HepG2 (cell line): ENCODE data around the gene SLC26A4. TPM values are rescaled to one million over a fixed set of nuclear protein-coding genes. Genes with fewer than 3 reads are reported as not detected.

Source experiments
- BCL6 ChIP-seq: IDR thresholded peaks from 2 replicates; pipeline ENCODE4 v1.6.1; 2016; ENCODE audit warnings: missing genetic modification reagents, missing compliant biosample characterization
- IKZF5 ChIP-seq: IDR thresholded peaks from 2 replicates; pipeline ENCODE4 v1.6.1; 2018; ENCODE audit warnings: missing genetic modification reagents, mild to moderate bottlenecking, missing compliant biosample characterization
- KLF12 ChIP-seq: sonication (generic); formaldehyde crosslinking; IDR thresholded peaks from 2 replicates; pipeline ENCODE4 v1.4.0; 2020; ENCODE audit warnings: missing genetic modification reagents, borderline replicate concordance
- KMT2B ChIP-seq: IDR thresholded peaks from 2 replicates; pipeline ENCODE4 v1.6.1; 2016; ENCODE audit warnings: missing genetic modification reagents, missing compliant biosample characterization
- MAFG ChIP-seq: sonication (generic); formaldehyde crosslinking; IDR thresholded peaks from 2 replicates; pipeline ENCODE4 v1.5.1; 2020; ENCODE audit warnings: mild to moderate bottlenecking, missing genetic modification reagents
- MEIS1 ChIP-seq: sonication (generic); formaldehyde crosslinking; IDR thresholded peaks from 2 replicates; pipeline ENCODE4 v1.9.0; 2021; ENCODE audit warnings: mild to moderate bottlenecking, missing genetic modification reagents, moderate library complexity, borderline replicate concordance
- MYC ChIP-seq: sonication (generic); formaldehyde crosslinking; IDR thresholded peaks from 2 replicates; pipeline ENCODE4 v1.9.0; 2021; ENCODE audit warnings: missing genetic modification reagents, borderline replicate concordance
- NCOA2 ChIP-seq: sonication (generic); formaldehyde crosslinking; IDR thresholded peaks from 2 replicates; pipeline ENCODE4 v1.8.0; 2022; ENCODE audit warnings: inconsistent platforms
- NFIB ChIP-seq: sonication (generic); formaldehyde crosslinking; IDR thresholded peaks from 2 replicates; pipeline ENCODE4 v1.9.0; 2021; ENCODE audit warnings: missing genetic modification reagents, mild to moderate bottlenecking, borderline replicate concordance
- NFYB ChIP-seq: sonication (generic); formaldehyde crosslinking; IDR thresholded peaks from 2 replicates; pipeline ENCODE4 v1.4.0; 2020; ENCODE audit warnings: missing genetic modification reagents
- POLR2G ChIP-seq: fragments of 200-400 bp; formaldehyde crosslinking; IDR thresholded peaks from 2 replicates; pipeline ENCODE4 v1.6.1; 2018; ENCODE audit warnings: mild to moderate bottlenecking, low read depth, low read length, moderate library complexity
- SAFB2 ChIP-seq: sonication (generic); formaldehyde crosslinking; IDR thresholded peaks from 2 replicates; pipeline ENCODE4 v1.5.1; 2020; ENCODE audit warnings: missing genetic modification reagents, low read depth, mild to moderate bottlenecking, borderline replicate concordance
- SP140L ChIP-seq: sonication (generic); formaldehyde crosslinking; IDR thresholded peaks from 2 replicates; pipeline ENCODE4 v1.4.0; 2020; ENCODE audit warnings: missing genetic modification reagents, borderline replicate concordance
- TEF ChIP-seq: sonication (generic); formaldehyde crosslinking; IDR thresholded peaks from 2 replicates; pipeline ENCODE4 v1.5.0; 2020; ENCODE audit warnings: missing genetic modification reagents
- TFDP2 ChIP-seq: sonication (generic); formaldehyde crosslinking; IDR thresholded peaks from 2 replicates; pipeline ENCODE4 v1.4.0; 2020; ENCODE audit warnings: missing genetic modification reagents
- YEATS2 ChIP-seq: sonication (generic); formaldehyde crosslinking; IDR thresholded peaks from 2 replicates; pipeline ENCODE4 v1.4.0; 2020; ENCODE audit warnings: missing genetic modification reagents, borderline replicate concordance
- ZNF234 ChIP-seq: sonication (generic); formaldehyde crosslinking; conservative IDR thresholded peaks from 2 replicates; pipeline ENCODE4 v1.5.1; 2020; ENCODE audit warnings: mild to moderate bottlenecking, missing genetic modification reagents
- ZNF24 ChIP-seq: fragments of 450-650 bp; IDR thresholded peaks from 2 replicates; pipeline ENCODE4 v1.6.1; 2017; ENCODE audit warnings: antibody characterized with exemption, mild to moderate bottlenecking
- ZNF256 ChIP-seq: sonication (generic); formaldehyde crosslinking; conservative IDR thresholded peaks from 2 replicates; pipeline ENCODE4 v1.4.0; 2020; ENCODE audit warnings: missing genetic modification reagents
- ZNF326 ChIP-seq: sonication (generic); formaldehyde crosslinking; IDR thresholded peaks from 2 replicates; pipeline ENCODE4 v1.4.0; 2020; ENCODE audit warnings: missing genetic modification reagents, borderline replicate concordance
- ZNF34 ChIP-seq: sonication (generic); formaldehyde crosslinking; IDR thresholded peaks from 2 replicates; pipeline ENCODE4 v1.4.0; 2020; ENCODE audit warnings: mild to moderate bottlenecking, missing genetic modification reagents, borderline replicate concordance
- ZNF597 ChIP-seq: sonication (generic); formaldehyde crosslinking; IDR thresholded peaks from 2 replicates; pipeline ENCODE4 v1.5.0; 2020; ENCODE audit warnings: missing genetic modification reagents
- ZNF720 ChIP-seq: sonication (generic); formaldehyde crosslinking; IDR thresholded peaks from 2 replicates; pipeline ENCODE4 v1.4.0; 2020; ENCODE audit warnings: missing genetic modification reagents
- ZNF891 ChIP-seq: sonication (generic); formaldehyde crosslinking; IDR thresholded peaks from 2 replicates; pipeline ENCODE4 v1.5.0; 2020; ENCODE audit warnings: mild to moderate bottlenecking, missing genetic modification reagents
- ZSCAN5A ChIP-seq: sonication (generic); formaldehyde crosslinking; IDR thresholded peaks from 2 replicates; pipeline ENCODE4 v1.8.0; 2022; ENCODE audit warnings: mild to moderate bottlenecking, missing genetic modification reagents, borderline replicate concordance
- polyA plus RNA-seq, 8 experiments: library from polyadenylated mRNA; depleted of rRNA in 3 of 8; stranded (reverse) in 7 of 8; unstranded in 1 of 8; fragments of >200 nt; fragmentation: Illumina TruSeq in 4 of 8; extraction: Trizol in 4 of 8; gene quantifications; 2 replicates each; pipeline versions ENCODE4 v1.2.1 to v1.2.3, GENCODE V29; 2011 to 2016; ENCODE audit warnings: low read depth in 4 of 8, missing spikeins in 1 of 8, mixed read lengths in 1 of 8; ENCODE audit not compliant: insufficient read depth in 1 of 8
- total RNA-seq, 5 experiments: library from RNA; depleted of rRNA; stranded (reverse); fragments of >200 nt; fragmentation: Illumina TruSeq; extraction: Trizol; gene quantifications; 2 replicates each; pipeline ENCODE4 v1.2.3, GENCODE V29; 2016; ENCODE audit warnings: low read depth in 1 of 5

The SLC26A4 gene
- total and polyA plus RNA-seq, 2 of the 13 experiments (the other 11 are each of a cell fraction or from before 2014, with no cell fraction given) = 0.08 to 0.11 TPM

- TF ChIP-seq ZNF326 (CRISPR knock-in tag) (no peak), KMT2B (peak; percentile 88), ZSCAN5A (CRISPR knock-in tag) (no peak), TEF (no peak), MYC (CRISPR knock-in tag) (peak; percentile 63; the same call in 1 of the 2 replicates), SP140L (CRISPR knock-in tag) (no peak; the same call in 1 of the 2 replicates), NFYB (0 out of 2 replicates have a peak, but pooled peaks have one; percentile 18), ZNF597 (CRISPR knock-in tag) (no peak), SAFB2 (CRISPR knock-in tag) (no peak), NFIB (CRISPR knock-in tag) (no peak), ZNF720 (CRISPR knock-in tag) (no peak), ZNF24 (no peak), ZNF34 (CRISPR knock-in tag) (peak; percentile 23; the same call in 1 of the 2 replicates), MEIS1 (CRISPR knock-in tag) (peak; percentile 67), IKZF5 (CRISPR knock-in tag) (peak; percentile 76), KLF12 (CRISPR knock-in tag) (no peak; the same call in 1 of the 2 replicates), YEATS2 (CRISPR knock-in tag) (peak; percentile 62), ZNF234 (CRISPR knock-in tag) (peak; percentile 70; the same call in 1 of the 2 replicates), BCL6 (CRISPR knock-in tag) (0 out of 2 replicates have a peak, but pooled peaks have one; percentile 56), POLR2G (peak; percentile 93), MAFG (CRISPR knock-in tag) (no peak), TFDP2 (CRISPR knock-in tag) (peak; percentile 54), ZNF891 (CRISPR knock-in tag) (peak; percentile 81; the same call in 1 of the 2 replicates), ZNF256 (CRISPR knock-in tag) (no peak), NCOA2 (no peak)
These were observed 83.1 kb downstream of the SLC26A4 start, which contains the start of gene CBLL1 (continued) for GRCh38 chr7:107743567-107744344.
